ENCODE measurements around the gene SEMA4D.

SEMA4D gene, protein sequence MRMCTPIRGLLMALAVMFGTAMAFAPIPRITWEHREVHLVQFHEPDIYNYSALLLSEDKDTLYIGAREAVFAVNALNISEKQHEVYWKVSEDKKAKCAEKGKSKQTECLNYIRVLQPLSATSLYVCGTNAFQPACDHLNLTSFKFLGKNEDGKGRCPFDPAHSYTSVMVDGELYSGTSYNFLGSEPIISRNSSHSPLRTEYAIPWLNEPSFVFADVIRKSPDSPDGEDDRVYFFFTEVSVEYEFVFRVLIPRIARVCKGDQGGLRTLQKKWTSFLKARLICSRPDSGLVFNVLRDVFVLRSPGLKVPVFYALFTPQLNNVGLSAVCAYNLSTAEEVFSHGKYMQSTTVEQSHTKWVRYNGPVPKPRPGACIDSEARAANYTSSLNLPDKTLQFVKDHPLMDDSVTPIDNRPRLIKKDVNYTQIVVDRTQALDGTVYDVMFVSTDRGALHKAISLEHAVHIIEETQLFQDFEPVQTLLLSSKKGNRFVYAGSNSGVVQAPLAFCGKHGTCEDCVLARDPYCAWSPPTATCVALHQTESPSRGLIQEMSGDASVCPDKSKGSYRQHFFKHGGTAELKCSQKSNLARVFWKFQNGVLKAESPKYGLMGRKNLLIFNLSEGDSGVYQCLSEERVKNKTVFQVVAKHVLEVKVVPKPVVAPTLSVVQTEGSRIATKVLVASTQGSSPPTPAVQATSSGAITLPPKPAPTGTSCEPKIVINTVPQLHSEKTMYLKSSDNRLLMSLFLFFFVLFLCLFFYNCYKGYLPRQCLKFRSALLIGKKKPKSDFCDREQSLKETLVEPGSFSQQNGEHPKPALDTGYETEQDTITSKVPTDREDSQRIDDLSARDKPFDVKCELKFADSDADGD

DNA sequence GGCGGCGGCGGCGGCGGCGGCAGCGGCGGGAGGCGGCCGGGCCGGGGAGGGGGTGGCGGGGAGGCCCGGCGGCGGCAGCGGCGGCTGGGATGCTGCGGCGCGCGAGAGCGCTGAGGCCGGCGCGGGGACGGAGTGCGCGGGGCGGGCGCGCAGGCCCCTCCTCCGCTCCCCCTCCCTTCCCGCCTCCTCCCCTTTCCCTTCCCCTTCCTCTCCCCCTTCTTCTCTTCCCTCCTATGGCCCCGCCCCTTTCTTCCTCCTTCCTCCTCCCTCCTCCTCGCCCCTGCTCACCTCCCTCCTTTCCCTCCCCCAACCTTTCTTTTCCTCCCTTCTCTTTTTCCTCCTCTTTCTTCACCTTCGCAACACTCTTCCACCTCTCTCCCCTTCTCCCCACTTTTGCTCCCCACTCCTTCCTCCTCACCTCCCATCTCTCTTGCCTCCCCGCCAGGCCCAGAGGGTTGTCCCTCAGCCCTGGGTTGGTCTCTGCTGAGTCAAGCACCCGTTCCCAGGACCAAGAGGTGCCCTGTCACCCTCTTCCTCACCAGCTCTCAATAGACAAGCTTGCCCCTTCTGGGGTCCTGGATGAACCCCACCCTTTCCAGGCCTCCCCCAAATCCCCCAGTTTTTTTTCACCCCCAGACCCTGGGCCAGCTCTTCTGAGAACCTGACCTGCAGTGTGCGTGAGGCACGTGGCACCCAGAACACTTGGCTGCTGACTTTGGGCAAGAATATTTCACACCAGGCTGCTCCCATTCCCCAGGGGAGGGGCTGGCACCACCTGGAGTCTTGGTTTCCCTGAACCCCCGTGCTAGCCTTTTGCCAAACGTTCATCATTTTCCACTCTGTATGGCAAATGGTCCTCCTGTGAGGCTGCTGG lies at the start of gene SEMA4D:
Gene SEMA4D, minus strand, starts transcription at position 136 of the 874 bp plus-strand sequence. CDS start 92,657 bp downstream, outside the sequence.
- peak; percentile 95 for DNase-seq (ENCODE audit: low spot score)

DNA sequence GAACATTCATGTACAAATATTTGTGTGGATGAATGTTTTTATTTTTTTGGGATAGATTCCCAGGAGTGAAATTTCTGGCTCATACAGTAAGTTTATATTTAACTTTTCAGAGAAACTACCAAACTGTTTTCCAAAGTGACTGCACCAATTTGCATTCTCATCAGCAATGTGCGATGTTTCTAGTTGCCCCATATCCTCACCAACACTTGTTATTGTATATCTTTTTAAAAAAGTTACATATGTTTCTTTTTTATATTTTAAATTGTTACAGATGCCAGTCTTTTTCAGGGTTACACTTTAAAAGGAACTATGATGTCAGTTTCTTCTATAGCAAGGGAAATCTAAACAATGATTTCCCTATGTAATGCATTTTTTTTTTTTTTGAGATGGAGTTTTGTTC lies 49.1 kb upstream of the SEMA4D start:
- no peak for DNase-seq (ENCODE audit: low spot score)

DNA sequence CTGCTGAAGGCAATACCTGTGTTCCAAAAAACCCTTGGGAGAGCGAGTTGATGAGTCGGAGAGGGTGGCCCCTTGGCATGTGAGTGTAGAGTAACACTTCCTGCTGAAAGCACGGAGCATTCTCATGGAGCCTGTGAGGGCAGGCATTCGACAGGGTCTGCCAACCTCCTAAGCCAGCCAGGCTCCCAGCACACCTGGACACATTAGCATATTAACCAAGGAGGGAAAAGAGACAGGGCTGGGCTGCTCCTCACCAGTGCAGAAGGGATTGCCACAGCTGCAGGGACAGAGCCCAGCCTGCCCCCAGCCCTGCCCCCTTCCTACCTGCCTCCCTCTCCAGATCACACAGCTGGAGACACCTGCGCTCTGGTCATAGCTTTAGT lies 46.4 kb upstream of the SEMA4D start:
- no peak for DNase-seq (ENCODE audit: low spot score)

DNA sequence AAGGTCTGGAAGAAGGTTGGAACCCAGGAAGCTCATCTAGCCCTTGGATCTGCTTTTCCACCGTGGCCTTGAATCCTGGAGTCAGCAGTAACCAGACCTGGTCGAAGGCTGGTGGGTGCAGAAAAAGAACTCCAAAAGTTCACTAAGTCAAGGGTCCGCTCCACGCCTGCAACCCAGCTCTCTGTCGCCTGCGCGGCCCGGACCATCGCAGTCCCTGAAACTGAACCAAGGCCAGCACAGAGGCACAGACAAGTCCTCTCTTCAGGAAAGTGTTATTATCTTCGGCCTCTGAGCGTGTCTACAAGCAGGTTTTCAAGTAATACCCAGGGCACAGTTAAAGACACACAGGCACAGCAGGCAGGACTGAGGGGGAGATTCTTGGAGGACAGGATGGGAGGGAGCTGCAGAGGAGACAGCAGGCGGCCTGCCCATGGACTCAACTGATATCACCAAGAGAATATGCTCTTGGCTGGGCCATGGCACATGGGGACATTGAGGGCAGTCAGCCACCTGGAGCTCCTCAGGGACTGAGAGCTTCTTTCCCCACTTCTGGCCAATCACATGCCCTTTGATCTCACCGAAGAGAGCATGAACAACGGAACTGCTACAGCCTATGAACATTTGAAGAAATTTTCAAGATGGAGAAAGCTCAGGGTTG lies 45.8 kb upstream of the SEMA4D start:
- DNase-seq (ENCODE audit: low spot score) = no peak

DNA sequence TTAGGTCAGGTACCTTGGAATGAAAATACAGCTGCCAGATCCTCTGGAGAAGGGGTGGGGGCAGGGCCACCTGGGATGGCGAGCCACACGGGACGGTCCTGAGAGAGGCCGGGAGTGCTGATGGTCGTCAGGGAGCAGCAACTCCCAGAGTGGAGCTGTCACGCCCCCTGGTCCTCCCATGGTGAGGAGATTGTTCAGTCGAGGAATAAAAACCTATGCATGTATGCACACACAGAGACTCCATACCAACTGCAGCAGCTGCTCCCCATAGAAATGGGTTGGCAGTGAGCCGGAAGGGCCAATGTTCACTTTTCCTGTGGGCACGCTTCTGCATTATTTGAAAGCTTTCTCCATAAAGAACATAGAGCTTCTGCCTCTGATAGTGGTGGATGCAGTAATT lies 45.2 kb upstream of the SEMA4D start:
- no peak for DNase-seq (ENCODE audit: low spot score)

DNA sequence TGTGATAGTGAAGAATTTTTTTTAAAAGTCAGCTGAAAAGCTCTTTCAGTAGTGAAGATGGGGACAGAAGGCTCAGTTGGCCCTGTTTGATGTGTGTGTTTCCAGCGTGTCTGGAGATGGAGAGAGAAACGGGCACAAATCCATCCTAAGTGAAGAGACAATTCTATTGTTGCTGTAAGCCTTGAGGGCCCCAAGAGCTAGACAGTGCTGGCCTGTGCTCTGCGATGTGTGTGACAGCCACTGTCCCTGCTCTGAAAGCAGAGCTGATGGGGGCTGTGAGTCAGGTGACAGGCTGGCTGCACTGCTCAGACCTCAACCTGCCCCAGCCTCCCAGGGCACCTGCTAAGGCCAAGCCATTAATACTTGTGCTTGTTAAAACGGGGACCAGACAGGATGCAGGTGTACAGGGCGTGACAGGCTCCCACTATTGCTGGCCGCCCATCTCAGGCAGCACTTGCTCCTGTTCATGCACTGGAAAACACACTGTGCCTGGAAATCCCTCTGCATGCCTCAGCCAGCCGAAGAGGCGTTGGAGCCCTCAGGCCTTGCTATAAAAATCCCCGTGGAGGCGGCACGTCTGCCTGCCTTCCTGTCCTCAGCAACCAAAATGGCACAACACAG lies 44.6 kb upstream of the SEMA4D start:
- DNase-seq (ENCODE audit: low spot score) = peak; percentile 94

DNA sequence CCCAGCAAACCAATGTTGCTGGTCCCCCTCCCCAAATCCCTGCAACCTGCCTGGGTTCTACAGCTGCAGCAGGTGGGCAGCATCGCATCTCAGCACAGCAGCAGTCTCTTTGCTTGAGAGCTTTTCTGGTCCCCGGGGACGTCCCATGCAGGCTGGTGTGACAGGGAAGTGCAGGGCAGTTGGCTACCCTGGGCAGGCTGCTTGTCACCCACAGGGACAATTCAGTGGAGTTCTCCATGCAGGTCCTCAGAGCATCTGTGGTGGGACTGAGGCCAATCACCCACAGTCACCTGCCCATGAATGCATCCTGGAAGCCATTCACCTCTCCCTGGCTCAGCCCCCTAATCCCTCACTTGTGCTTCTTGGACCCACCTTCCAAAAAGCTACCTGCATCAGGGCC lies 43.9 kb upstream of the SEMA4D start:
- no peak for DNase-seq (ENCODE audit: low spot score)

DNA sequence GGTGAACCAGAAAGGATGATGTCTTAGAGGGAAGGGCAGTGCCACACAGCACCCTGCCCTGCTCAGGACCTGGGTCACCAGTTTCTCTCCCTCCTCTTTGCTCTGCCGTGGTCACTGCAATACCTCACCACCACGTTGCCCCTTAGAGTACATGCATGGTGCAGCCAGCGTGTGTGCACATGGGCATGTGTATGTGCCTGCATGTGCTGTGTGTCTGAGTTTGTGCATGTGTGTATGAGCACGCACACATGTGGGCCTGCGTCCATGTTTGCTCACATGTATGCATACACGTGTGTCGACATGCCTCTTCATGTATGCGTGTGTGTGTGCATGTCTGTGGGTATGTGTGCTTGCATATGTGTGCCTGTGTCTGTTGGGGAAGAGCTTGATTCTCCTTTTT lies 41.5 kb upstream of the SEMA4D start:
- no peak for DNase-seq (ENCODE audit: low spot score)

DNA sequence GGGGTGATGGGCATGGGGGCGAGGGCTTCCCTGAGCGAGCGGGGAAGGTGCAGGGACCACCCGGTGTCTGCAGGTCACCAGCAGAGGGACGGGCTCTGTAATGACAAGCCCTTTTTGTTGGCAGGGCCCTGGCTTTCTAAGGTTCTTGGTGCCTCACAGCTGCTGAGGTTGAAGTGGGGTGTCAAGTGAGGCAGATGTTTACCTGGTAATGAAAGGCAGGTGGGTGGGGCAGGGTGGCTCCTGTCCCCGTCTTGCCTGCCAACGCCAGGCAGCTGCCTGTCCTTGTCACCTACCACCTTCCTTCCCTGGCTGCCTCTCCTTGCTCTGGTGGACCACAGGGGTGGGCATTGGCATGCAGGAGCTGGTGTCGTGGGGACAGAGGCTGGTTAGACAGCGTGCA lies 41.0 kb upstream of the SEMA4D start:
- no peak for DNase-seq (ENCODE audit: low spot score)

DNA sequence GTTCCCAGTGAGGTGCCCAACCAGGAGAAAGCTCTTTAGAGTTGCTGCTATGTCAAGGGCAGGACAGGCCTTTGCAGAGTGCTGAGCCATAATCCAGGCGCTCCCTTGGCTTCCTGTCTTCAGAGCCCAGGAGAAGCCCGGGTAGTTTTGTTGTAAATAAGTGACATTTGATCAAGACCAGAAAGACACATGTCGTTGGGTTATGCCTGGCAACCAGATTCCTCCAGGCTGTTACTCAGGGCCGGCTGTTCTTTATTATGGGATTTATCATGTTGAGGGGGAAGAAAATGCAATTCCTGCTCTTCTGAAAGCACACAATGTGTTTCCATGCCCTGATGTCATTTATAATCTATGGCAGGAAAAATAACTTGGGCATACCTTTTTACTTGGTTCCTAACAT lies 39.3 kb upstream of the SEMA4D start:
- DNase-seq (ENCODE audit: low spot score) = no peak

DNA sequence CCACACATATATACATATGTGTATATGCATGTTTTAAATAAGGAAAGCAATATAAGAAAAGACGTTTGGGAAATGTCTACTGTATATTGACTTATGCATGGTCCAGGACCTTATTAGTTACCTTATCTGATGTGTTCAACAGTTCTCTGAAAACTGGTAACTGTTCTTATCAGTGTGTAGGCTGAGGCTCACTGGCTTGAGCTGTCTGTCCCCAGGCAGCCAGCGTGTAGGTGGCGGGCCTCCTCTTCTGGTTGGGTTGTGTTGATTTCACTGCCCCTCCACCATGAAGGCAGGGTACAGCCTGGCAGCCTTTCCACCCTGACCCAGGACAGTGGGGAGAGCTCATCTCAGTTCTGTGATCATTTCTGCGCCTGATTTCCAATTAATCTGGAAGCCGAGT lies 38.7 kb upstream of the SEMA4D start:
- no peak for DNase-seq (ENCODE audit: low spot score)

DNA sequence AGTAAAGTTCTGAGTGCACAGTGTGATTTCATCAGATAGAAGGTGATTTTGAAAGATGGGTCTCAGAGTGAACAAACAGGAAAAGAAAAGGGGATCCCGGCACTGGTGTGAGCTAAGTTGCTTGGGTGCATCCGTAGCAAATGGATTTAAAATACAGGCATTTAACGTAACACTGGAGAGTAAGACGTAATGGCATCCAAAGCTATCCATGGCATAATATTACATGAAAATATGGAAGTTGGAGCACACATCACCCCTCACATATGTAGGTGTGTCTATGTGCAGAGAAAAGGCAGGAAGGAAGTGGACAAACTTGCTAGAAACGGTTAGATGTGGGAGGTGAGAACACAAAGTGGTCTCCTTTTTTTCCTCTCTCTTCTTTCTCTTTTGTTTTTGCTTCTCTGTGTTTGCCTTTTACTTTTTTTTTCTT lies 38.2 kb upstream of the SEMA4D start:
- DNase-seq (ENCODE audit: low spot score) = no peak

DNA sequence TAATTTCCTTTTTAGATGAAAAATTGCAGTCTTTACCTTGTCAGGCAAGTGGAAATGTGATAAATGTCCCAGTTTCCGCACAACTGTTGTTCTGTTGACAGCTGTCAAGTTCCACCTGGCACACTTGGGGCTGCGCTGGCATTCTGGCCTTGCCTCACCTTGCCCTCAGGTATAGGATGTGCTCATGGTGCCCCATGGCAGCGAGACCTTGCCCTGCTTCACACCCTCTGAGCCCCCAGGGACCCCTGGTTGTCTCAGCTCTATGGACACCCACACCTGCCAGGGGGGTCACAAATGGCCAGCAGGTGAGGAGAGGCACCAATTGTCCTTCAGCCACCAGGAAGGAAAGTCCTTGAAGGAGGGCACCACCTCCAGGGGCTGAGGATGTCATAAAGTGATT lies 37.5 kb upstream of the SEMA4D start:
- no peak for DNase-seq (ENCODE audit: low spot score)

DNA sequence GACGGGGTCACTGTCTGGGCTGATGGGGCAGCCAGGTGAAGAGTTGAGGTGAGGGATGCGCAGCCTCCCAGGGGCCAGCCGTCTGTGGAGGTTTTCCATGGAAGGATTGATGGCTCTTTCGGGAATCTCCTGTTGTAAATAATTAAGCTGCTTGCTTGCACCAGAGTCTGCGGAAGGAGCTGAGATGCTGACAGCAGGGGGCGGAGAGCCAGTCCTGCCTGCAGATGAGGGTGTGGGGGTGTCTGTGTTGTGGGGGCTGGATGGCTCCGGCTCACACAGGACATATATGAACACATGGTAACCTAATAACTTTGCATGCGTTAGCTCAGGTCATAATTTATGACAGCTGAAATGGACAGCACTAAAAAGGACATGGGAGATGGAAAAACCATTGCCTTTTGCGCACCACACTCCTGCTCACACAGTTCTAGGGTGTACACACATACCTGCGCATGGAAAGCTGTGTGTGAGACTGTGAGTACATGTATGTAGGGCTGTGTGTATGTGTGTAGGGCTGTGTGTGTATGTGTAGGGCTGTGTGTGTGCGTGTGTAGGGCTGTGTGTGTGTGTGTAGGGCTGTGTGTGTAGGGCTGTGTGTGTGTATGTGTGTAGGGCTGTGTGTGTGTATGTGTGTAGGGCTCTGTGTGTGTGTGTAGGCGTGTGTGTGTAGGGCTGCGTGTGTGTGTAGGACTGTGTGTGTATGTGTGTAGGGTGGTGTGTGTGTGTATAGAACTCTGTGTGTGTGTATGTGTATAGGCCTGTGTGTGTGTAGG lies 36.8 kb upstream of the SEMA4D start:
- no peak for DNase-seq (ENCODE audit: low spot score)

DNA sequence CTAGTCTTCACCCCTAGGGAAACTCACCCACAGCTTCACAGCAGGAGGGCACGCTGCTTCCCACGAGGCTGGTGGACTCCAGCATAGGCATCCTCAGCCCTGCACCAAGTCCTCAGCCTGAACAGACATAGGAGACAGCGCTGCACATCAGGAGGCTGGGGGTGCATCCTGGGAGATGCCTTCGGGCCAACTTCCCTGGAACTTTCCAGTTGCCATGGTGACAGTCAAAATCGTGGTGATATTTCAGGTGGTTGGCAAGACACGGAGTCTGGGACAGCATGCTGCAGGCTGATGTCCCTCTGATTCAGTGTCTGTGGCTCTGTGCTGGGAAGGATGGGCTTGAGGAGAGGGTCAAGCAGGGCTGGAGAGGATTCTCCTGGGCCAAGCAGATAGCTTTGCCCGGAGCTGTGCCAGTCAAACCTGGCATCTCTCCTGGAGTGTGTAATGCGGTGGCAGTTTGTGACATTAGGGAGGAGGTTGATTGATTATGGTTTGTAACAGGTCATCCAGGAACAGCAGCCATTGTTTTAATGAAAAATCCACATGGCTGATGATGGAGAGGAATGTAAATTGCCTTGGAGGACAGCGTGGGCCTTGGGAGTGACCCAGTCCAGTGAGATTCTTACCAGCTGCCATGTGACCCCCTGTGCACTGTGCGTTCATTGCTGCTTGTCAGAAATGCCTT lies 35.6 kb upstream of the SEMA4D start:
- DNase-seq (ENCODE audit: low spot score) = peak; percentile 51

DNA sequence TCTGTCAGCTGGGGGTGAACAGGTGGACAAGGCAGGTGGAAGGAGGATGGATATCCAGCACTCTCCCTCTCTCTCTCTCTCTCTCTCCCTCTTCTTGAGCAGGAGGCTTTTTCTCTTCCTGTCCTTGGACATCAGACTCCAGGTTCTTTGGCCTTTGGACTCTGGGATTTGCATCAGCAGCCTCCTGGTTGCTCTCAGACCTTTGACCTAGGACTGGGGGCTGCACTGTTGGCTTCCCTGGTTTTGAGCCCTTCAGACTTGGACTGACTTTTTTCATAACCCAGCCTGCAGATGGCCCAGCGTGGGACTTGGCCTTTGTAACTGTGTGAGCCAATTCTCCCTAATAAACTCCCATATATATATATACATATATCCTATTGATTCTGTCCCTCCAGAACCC lies 35.0 kb upstream of the SEMA4D start:
- no peak for DNase-seq (ENCODE audit: low spot score)

DNA sequence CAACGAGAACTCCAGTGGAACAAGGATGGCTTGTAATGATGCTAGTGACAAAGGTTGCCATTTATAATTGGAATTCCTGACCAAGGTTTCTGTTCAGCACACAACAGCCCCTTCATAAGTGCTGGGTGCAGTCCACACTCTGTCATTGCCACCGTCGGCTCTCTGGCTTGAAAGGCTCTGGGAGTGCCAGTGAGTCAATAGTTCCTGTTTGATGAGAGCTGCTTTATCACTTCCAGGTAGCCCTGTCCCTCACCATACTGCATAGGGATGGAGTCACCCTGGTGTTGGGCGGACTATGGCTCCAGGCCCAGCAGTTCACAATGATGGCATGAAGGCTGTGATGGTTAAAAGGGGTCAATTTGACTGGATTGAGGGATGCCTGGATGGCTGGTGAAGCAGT lies 34.6 kb upstream of the SEMA4D start:
- no peak for DNase-seq (ENCODE audit: low spot score)

DNA sequence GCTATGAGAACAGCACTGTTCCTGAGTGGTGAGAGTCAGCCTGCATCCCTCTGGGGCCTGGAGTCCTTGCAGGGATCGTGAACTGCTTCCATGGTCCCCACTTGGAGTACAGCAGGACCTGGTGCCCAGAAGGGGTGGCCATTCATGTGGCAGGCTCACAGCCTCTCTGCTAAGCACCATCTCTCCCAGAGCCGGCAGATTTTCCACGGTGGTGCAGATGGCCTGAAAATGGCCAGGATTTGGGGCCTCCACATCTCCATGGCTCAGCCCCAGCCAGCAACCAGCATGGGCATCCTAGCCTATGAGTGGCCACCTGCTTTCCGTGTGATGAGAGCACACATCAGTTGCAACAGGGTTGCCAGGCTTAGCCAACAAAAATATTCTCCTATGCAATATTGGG lies 33.9 kb upstream of the SEMA4D start:
- DNase-seq (ENCODE audit: low spot score) = no peak

DNA sequence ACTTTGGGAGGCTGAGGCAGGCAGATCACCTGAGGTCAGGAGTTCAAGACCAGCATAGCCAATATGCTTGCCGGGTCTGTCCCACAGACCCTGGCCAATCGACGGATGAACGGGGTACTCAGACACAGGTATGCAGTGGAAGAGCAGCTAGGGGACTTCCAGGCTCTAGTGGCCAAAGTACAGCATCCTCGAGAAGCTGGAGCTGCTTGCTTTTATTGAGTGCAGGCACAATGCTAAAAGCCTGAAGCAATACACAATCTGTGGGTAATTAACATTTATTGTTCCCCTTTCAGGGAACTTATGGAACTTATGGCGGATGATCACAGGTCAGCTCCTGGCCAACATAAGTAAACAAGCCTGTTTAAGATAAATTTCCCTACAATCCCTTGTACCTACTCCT lies 32.8 kb upstream of the SEMA4D start:
- DNase-seq (ENCODE audit: low spot score) = no peak
